LHCN-M2 (cell line): ENCODE results near the gene STRN3. TPM values are rescaled to one million over a fixed set of nuclear protein-coding genes. Genes with fewer than 3 reads are reported as not detected.
"Not testable (repeated sequence)": the region's sequence is repeated elsewhere in the genome, so short reads cannot be mapped to it uniquely, and the experiment has no call there.

Source experiments
- DNase-seq: peaks from one replicate; pipeline ENCODE4 v3.0.0-alpha.2; 2012; ENCODE audit warnings: low read depth
- total RNA-seq: library from RNA; depleted of rRNA; stranded (reverse); fragments of >200 nt; gene quantifications from 2 replicates; pipeline ENCODE4 v1.2.3, GENCODE V29; 2014

STRN3 gene
- total RNA-seq, 1 experiment from 2014 or later, result 39.0 TPM

DNA sequence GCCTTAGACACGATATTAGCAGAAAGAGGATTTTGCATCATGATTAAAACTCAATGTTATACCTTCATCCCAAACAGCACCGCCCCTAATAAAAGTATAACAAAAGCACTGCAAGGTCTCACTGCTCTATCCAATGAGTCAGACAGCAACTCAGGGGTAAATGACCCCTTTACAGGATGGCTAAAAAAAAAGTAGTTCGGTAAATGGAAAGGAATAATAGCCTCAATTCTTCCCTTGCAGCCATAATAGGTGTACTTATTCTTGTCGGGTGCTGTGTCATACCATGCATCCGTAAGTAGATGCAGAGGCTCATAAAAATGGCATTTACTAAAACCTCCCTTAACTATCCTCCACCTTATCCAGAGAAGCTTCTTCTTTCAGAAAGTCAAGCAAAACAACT is 54.6 kb downstream of the STRN3 start:
- no peak for DNase-seq

DNA sequence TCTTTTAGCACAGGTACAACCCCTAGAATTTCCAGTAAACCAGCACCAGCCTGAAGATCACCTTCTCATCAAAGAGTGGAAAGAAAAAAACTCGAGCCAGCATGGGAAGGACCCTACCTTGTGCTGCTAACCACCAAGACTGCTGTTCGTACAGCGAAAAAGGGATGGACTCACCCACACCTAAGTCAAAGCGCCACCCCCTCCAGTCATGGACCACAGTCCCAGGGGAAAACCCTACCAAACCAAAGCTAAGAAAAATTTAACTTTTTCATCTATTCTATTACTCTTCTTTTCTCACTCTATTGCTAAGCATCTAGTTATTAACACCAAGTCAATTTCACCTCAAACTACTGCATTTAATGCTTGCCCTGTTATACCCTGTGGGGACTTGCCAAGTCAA is 56.4 kb downstream of the STRN3 start:
- DNase-seq, result not testable (repeated sequence)

DNA sequence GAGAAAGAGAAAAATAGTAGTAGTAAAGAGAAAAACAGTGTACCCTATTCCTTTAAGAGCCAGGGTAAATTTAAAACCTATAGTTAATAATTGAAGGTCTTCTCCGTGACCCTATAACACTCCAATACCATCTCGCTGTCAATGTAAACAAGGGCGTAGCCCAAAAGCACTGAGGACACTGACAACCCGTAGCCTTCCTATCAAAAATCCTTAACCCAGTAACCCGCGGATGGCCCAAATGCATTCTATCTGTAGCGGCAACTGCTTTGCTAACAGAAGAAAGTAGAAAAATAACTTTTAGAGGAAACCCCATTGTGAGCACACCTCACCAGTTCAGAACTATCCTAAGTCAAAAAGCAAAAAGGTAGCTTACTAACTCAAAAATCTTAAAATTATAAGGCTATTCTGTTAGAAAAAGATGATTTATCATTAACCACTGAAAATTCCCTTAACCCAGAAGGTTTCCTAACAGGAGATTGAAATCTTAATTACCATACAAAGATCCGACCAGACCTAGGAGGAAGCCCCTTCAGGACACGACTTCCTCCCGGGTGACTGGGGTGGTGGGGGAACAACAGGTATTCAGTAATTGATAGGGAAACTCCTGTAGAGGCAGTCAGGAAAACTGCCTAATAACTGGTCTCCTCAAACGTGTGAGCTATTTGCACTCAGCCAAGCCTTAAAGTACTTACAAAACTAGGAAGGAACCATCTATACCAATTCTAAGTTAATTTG is 58.6 kb downstream of the STRN3 start:
- DNase-seq, result not testable (repeated sequence)

DNA sequence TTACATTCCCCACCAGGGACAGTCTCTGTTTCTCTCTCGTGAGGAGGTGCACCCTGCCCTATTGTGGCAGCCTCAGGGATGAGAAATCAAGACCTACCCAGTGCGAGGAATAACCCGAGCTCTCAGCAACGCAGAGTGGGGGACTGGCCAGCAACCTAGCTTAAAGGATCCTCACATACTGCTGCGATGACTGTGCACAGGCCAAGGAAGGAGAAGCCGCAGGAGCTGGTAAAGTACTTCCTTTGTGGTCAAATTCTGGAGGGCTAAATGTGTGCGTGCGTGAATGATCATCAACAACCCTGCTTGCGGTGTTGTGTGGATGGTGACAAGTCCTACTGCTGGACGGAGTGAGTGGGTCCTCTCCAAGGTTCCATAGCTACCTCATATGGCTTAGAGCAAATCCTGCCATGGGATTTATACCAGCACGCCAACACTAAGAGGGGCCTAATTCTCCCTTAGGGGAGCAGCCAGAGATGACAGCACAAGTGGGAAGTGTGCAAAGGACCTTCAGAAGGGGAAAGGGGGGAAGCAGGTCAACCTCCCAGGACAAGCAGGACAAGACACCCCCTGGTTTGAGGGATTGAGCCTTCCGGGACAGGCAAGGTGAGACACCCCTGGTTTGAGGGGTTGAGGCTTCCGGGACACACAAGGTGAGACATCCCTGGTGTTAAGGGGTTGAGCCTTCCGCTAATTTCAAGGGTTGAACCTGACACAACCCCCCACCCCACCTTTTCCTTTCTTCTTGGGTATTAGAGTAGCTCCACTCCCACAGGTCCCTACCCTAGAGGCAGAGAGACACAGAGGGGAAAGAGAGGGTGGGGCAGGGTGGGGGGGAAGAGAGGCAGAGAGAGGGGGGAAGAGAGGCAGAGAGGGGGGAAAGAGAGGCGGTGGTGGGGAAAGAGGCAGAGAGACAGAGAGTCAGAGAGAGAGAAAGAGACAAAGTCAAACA is 59.5 kb downstream of the STRN3 start:
- no peak for DNase-seq

DNA sequence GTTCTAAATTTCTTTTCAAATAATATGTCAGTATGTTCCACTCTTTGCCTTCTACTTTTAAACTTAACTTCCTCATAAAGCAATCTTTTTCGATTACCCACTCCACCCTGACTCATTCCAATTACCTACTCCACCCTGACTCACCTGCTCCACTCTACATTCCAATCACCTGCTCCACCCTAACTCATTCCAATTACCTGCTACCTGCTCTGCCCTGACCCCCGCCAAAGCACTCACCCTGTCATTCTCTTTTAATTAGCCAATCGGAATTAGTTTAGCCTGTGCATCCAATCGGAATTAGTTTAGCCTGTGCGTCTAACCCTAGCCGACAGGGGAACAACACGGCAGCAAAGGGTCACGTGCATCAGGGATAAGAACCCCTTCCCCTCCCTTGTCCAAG is 60.3 kb downstream of the STRN3 start:
- DNase-seq, result not testable (repeated sequence)

DNA sequence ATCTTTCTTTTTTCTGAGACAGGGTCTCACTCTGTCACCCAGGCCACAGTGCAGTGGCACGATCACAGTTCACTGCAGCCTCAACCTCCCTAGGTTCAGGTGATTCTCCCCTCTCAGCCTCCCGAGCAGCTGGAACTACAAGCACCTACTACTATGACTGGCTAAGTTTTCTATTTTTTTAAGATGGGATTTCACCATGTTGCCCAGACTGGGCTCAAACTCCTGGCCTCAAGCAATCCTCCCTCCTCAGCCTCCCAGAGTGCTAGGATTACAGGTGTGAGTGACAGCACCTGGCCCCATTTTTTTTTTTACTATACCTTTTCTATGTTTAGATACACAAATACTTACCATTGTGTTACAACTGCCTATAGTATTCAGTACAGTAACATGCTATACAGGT is 63.6 kb downstream of the STRN3 start:
- not testable (repeated sequence) for DNase-seq

DNA sequence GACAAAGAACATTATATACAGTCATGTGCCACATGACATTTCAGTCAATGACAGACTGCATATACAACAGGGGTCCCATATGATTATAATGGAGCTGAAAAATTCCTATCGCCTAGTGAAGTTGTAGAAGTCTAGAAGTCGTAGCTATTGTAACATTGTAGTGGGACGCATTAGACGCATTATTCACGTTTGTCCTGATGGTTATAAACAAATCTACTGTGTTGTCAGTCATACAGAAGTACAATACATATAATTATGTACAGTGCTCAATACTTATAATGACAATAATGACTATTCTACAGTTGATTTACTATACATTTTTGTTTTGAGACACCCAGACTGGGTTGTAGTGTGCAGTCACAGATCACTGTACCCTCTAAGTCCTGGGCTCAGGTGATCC is 64.8 kb downstream of the STRN3 start:
- no peak for DNase-seq

DNA sequence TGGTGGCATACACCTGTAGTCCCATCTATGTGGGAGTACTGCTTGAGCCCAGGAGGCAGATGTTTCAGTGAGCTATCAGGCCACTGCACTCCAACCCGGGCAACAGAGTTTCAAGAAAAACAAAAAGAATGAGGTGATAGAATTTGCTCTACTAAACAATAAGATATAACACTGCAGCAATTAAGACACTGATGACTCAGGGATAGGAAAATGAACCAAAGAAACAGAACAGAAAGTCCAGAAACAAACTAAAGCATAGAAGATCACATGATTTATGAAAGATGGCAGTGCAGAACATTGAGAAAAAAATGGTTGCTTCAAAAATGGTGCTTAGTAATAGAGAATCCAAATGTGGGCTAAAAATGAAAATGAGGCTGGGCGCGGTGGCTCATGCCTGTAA is 66.0 kb downstream of the STRN3 start:
- DNase-seq, result peak; percentile 8

DNA sequence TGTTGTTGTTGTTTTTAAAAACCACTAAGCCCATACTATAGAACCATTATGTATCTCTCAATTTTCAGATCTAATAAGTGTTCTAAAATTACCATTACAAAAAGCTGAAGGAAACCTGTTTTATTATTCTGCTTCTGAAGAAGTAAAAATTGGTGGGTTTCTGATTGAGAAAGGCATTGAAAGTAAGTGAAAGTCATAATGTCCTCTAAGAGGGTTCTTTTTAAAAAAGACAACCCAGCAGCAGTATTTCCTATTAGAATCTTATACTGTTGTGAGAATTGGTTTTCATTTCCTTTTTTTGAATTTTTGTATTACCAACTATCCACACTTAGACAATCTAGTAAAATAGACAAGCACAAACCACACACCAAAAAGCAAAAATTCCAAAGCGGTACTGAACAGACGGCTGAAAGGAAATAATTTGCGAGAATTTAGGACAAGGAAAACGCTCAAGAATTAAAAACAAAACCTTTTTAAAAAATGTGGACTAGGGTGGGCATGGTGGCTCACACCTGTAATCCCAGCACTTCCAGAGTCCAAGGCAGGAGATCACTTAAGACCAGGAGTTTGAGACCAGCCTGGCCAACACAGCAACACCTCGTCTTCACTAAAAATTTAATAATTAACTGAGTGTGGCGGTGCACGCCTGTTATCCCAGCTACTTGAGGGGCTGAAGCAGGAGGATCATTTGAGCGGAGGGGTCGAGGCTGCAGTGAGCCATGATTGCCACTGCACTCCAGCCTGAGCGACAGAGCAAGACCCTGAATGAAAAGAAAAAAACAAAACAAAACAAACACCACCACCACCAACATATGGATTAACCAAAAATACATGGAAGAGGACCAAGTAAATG is 67.4 kb downstream of the STRN3 start:
- no peak for DNase-seq

DNA sequence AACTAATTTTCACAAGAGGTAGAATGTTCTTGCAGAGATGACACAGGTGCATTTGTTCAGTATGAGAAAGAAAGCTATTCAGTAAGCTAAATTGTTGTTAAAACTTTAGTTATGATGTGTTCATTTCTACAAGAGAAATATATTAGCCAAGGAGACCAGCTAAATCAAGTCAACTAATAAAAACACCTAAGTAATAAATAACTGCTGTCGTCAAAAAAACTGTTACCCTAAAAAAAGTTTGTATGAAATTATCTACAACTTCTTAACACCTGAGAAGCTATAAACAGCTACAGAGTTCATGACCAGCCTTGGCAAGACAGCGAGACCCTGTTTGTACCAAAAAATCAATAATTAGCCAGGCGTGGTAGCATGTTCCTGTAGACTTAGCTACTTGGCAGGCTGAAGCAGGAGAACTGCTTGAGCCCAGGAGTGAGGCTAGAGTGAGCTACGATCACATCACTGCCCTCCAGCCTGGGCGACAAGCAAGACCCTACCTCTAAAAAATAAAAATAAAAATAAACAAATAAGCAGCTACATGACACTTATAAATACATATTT is 68.3 kb downstream of the STRN3 start:
- no peak for DNase-seq

DNA sequence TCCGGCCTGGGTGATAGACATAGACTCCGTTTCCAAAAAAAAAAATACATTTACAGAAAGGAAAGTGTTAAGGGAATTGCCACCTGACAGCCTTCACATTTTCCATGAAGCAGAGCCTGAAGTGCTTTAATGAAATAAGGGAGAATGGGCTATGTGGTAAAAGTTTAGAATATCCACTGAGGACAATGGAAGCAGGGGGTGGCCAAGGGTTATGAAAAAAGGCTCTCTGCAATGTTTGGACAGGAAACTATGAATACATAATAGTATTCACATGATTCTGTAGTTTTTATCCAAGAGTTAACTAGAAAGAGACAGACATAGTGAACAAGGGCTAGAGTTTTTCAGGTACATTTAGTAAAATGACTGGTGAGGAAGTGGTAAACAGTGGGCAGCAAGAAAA is 76.5 kb downstream of the STRN3 start:
- DNase-seq, result no peak

DNA sequence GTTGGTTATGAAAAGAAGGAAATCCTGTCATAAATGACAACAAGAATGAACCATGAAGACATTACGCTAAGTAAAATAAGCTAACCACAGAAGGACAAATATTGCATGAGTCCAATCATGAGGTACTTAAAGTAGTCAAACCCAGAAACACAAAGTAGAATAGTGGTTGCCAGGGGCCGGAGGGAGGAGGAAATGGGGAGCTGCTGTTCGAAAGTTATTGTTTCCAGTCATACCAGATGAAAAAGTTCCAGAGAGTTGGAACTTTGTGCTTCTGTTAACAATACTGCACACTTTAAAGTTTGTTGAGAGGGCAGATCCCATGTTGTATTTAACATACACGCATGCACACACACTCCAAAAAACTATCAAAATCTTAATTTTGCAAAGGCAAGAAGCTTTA is 82.5 kb downstream of the STRN3 start:
- no peak for DNase-seq

DNA sequence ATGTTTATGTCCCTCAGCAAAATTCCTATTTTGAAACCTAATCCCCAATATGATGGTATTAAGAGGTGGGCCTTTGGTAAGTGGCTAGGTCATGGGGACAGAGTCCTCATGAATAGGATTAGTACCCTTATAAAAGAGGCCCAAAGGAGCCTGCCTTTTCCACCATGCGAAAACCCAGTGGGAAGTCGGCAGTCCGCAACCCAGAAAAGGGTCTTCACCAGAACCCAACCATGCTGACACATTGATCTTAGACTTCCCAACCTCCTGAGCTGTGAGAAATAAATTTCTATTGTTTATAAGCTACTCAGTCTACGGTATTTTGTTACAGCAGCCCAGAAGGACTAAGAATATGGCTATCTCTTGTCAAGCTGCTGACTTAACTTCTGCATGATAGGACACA is 85.3 kb downstream of the STRN3 start:
- no peak for DNase-seq

DNA sequence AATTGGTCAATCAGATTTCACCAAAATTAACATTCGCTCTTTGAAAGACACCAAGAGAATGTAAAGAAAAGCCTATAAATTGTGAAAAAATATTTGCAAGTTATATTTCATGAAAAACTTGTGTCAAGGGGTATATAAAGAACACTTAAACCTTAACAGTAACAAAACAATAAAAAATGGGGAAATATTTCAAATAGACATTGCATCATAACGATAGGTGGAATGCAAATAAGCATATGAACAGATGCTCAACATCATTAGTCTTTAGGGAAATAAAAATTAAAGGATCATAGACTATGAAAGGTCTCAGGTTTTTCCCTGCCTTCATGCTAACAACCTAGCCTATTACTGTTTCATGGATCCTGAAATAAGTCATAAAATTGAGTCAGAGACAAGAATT is 87.6 kb downstream of the STRN3 start:
- DNase-seq, result no peak

DNA sequence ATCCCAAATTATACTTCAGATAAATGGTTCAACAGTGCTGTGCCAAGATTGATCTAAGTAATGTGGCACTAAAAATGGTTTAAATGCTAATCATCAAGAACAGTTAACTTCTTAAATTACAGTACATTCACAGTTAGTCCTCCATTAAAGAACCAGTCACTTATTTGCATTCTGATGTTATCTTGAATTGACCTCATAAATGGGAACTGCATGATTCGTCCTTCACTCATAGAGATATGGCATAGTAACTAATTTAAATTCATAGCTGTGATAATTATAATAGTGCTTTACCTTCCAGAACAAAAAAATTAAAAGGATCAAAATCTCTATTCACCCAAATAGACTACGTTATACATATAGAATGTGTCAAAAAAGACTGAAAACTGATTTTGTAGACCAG is 90.7 kb downstream of the STRN3 start:
- no peak for DNase-seq

DNA sequence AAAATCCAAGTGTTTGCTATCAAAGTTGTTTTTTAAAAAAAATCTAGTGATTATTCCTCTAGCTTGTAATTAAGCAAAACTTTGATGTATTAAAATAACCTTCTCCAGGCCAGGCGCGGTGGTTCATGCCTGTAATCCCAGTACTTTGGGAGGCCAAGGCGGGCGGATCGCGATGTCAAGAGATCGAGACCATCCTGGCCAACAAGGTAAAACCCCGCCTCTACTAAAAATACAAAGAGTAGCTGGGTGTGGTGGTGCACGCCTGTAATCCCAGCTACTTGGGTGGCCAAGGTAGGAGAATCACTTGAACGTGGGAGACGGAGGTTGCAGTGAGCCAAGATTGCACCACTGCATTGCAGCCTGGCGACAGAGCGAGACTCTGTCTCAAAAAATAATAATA is 92.2 kb downstream of the STRN3 start:
- DNase-seq, result not testable (repeated sequence)

DNA sequence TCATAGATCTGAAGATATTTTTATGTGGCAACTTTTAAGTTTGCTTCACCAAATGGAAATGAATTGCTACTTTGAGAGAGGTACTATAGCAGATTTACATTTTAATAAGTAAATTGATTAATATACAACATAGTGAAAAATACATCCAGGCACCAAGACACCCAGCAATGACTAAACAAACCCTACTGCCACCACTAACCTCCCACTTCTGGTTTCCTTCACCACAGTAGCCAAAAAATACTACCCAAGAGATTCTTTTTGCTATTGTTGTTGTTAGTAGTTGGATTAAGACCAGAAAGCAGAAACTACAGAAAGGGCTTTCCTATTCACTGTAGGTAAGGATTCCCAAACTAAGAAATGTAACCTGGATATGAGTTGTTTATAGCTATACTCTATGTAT is 97.7 kb downstream of the STRN3 start:
- DNase-seq, result peak; percentile 4

DNA sequence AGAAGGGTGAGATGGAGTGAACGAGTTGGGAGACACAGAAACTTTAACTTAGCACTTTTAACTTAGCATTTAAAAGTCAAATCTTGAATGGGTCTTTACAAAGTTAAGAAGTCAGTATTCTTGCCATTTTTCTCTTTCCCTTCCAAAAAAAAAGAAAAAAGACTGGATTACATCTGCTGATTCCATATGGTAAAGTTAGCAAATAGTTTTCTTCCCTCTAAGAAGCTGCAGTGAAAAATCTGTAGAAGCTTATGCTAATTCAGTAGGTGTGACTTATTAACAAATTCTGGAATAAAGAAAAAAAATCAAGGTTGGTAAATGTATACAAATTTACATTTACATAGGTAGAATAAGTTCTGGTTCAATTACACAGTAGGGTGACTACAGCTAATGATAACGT is 100.9 kb downstream of the STRN3 start:
- DNase-seq, result no peak

DNA sequence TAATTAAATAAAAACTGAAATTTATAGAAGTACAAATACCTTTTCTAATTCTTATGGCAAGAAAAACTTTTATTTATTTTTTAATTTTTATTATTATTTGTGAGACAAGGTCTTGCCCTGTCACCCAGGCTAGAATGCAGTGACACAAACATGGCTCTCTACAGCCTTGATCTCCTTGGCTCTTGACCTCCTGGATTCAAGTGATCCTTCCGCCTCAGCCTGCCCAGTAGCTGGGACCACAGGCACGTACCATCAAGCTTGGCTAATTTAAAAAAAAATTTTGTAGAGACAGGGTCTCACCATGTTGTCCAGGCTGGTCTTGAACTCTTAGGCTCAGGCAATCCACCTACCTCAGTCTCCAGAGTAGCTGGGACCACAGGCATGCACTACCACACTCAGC is 104.4 kb downstream of the STRN3 start:
- no peak for DNase-seq

DNA sequence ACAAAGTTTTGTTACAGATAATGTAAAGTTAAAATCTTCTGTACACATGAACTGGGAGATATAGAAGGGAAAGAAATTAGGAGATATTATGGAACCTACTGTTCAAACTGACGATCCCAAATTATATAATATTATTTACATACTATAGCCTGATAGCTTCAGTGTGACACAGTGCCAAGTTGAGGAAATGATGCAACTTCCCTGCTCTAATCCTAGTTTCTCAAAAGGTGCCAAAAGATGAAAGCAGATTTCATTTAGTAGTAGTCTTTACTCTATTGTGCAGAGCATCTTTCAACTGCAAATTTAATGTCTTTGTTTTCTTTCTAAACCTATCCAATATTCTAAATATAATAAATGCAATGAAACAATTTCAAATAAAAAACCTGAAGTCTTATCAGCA is 104.9 kb downstream of the STRN3 start:
- DNase-seq, result no peak

DNA sequence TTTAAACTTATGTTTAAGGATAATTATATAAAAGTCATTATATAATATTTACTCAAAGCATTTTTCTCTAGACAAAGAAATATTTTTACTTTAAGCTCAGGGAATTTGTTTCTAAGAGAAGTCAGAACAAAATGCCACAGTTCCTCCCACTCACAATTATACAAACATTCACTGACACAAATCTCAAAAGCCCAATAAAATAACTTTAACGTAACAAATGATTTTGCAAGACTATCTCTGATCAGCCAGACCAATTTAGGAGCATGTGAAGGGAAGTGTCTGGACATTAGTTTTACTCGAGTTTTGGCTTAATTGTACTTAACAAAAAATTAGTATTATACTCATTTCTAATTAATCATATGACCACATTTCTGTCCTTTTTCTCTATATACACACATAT is 110.6 kb downstream of the STRN3 start:
- no peak for DNase-seq

DNA sequence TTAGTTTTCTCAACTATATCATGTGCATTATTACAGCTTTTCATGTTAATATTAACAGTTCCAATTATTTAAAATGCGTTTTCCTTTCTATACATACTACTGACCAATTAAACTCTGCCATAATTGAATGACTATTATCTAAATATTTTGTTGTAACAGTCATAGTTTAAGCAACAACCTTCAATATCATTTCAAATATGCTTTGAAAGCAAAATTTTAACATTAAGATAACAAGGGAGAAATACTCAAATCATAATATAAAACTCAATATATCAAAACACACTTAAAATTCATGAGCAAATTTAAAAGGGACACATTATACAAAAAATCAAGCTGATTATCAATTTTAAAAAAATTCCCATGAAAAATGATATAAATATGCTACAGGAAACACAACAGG is 111.4 kb downstream of the STRN3 start:
- no peak for DNase-seq
